SK-N-SH (cell line): ENCODE measurements around the gene C12orf75. TPM values are rescaled to one million over a fixed set of nuclear protein-coding genes. Genes with fewer than 3 reads are reported as not detected.
"Not testable (repeated sequence)": the region's sequence is repeated elsewhere in the genome, so short reads cannot be mapped to it uniquely, and the experiment has no call there.

Experiments used
- CTCF ChIA-PET: fragments of 300-600, 350-600 bp; formaldehyde crosslinking; extraction: SDS; loops from one replicate; lab custom pipeline; 2021; lab: Yijun Ruan, JAX
- POLR2A ChIA-PET: fragments of 350-600 bp; sonication (Branson Sonifier 250); formaldehyde crosslinking; extraction: SDS; loops from one replicate; lab custom pipeline; 2020; ENCODE audit warnings: antibody characterized with exemption, inconsistent platforms; lab: Yijun Ruan, JAX
- DNase-seq: peaks from one replicate; pipeline ENCODE4 v3.0.0; 2012
- H2AFZ ChIP-seq: fragments of 200-600 bp; sonication (generic); 2 replicates; pipeline ENCODE4 v1.8.1; 2016; ENCODE audit warnings: antibody characterized with exemption, mild to moderate bottlenecking, low read depth
- H3F3A ChIP-seq: fragments of 200-600 bp; sonication (generic); replicated peaks from 2 replicates; pipeline ENCODE3; 2016; ENCODE audit warnings: antibody characterized with exemption, mild to moderate bottlenecking; ENCODE audit not compliant: insufficient read depth
- H3K27ac ChIP-seq, 2 experiments: fragments of 200-500 bp in 1 of 2; fragments of 200-600 bp in 1 of 2; sonication (Bioruptor generic) in 1 of 2; sonication (generic), shearing (Covaris generic) in 1 of 2; 2 replicates each; pipeline versions ENCODE4 v1.5.1 to v1.6.1; 2014 to 2016; ENCODE audit warnings: low read depth in 2 of 2, inconsistent platforms in 1 of 2, low read length in 1 of 2, mild to moderate bottlenecking in 1 of 2, mixed read lengths in 1 of 2
- H3K27me3 ChIP-seq: fragments of 200-600 bp; sonication (generic), shearing (Covaris generic); 2 replicates; pipeline ENCODE4 v1.6.1; 2016; ENCODE audit warnings: mixed run types; ENCODE audit not compliant: insufficient read depth
- H3K36me3 ChIP-seq, 2 experiments: fragments of 200-500 bp in 1 of 2; fragments of 200-600 bp in 1 of 2; sonication (Bioruptor generic) in 1 of 2; sonication (generic) in 1 of 2; replicated peaks in 1 of 2; 2 replicates each; pipeline versions ENCODE3 to v1.5.1; 2014 to 2016; ENCODE audit warnings: low read length in 1 of 2, mild to moderate bottlenecking in 1 of 2; ENCODE audit not compliant: insufficient read depth in 2 of 2, control insufficient read depth in 1 of 2
- H3K4me1 ChIP-seq, 2 experiments: fragments of 200-500 bp in 1 of 2; fragments of 200-600 bp in 1 of 2; sonication (Bioruptor generic) in 1 of 2; sonication (generic), shearing (Covaris generic) in 1 of 2; 2 replicates each; pipeline versions ENCODE4 v1.5.1 to v1.6.1; 2014 to 2016; ENCODE audit warnings: low read depth in 1 of 2, low read length in 1 of 2, mixed run types in 1 of 2; ENCODE audit not compliant: insufficient read depth in 2 of 2, control insufficient read depth in 1 of 2
- H3K4me2 ChIP-seq: fragments of 200-600 bp; sonication (generic), shearing (Covaris generic); 2 replicates; pipeline ENCODE4 v1.6.1; 2017; ENCODE audit warnings: mixed run types
- H3K4me3 ChIP-seq, 2 experiments: fragments of 200-500 bp in 1 of 2; fragments of 200-600 bp in 1 of 2; sonication (Bioruptor generic) in 1 of 2; sonication (generic), shearing (Covaris generic) in 1 of 2; 2 replicates each; pipeline versions ENCODE4 v1.5.1 to v1.8.1; 2014 to 2016; ENCODE audit warnings: low read depth in 2 of 2, inconsistent platforms in 1 of 2, low read length in 1 of 2, mild to moderate bottlenecking in 1 of 2, mixed read lengths in 1 of 2, moderate library complexity in 1 of 2
- H3K79me2 ChIP-seq: fragments of 200-600 bp; sonication (generic); 2 replicates; pipeline ENCODE4 v1.8.1; 2017; ENCODE audit warnings: mild to moderate bottlenecking; ENCODE audit not compliant: insufficient read depth
- H3K9ac ChIP-seq: fragments of 200-600 bp; sonication (generic); 2 replicates; pipeline ENCODE4 v1.6.1; 2017; ENCODE audit warnings: mixed run types
- H3K9me2 ChIP-seq: fragments of 200-600 bp; sonication (generic); 2 replicates; pipeline ENCODE4 v1.6.1; 2017; ENCODE audit warnings: mixed run types
- H3K9me3 ChIP-seq: fragments of 200-600 bp; sonication (generic); 2 replicates; pipeline ENCODE4 v1.6.1; 2017; ENCODE audit warnings: mixed run types, mild to moderate bottlenecking, moderate library complexity
- H4K20me1 ChIP-seq: fragments of 200-600 bp; sonication (generic); 2 replicates; pipeline ENCODE4 v1.6.1; 2017; ENCODE audit warnings: mild to moderate bottlenecking, mixed run types; ENCODE audit not compliant: insufficient read depth
- MXI1 ChIP-seq: IDR thresholded peaks from 2 replicates; pipeline ENCODE4 v1.6.1; 2012; ENCODE audit warnings: mild to moderate bottlenecking, low read depth, low read length, improper control_type of control experiment
- NFIC ChIP-seq: IDR thresholded peaks from 2 replicates; pipeline ENCODE4 v1.4.0; 2012; ENCODE audit warnings: borderline replicate concordance
- POLR2AphosphoS5 ChIP-seq: IDR thresholded peaks from 2 replicates; pipeline ENCODE4 v1.6.1; 2012; ENCODE audit warnings: low read depth, low read length
- RAD21 ChIP-seq: IDR thresholded peaks from 2 replicates; pipeline ENCODE4 v1.6.1; 2012; ENCODE audit warnings: mild to moderate bottlenecking, low read length
- RXRA ChIP-seq: IDR thresholded peaks from 2 replicates; pipeline ENCODE4 v1.4.0; 2012; ENCODE audit warnings: low read depth, mild to moderate bottlenecking, borderline replicate concordance
- SIN3A ChIP-seq: IDR thresholded peaks from 2 replicates; pipeline ENCODE4 v1.6.1; 2012; ENCODE audit warnings: low read depth, mild to moderate bottlenecking, low read length, moderate library complexity, borderline replicate concordance
- SMC3 ChIP-seq: IDR thresholded peaks from 2 replicates; pipeline ENCODE4 v1.6.1; 2012; ENCODE audit warnings: low read depth, low read length, improper control_type of control experiment
- TAF1 ChIP-seq: IDR thresholded peaks from 2 replicates; pipeline ENCODE4 v1.6.1; 2012; ENCODE audit warnings: low read depth, mild to moderate bottlenecking, low read length, moderate library complexity, borderline replicate concordance
- TEAD4 ChIP-seq: IDR thresholded peaks from 2 replicates; pipeline ENCODE4 v1.4.0; 2012; ENCODE audit warnings: mild to moderate bottlenecking, borderline replicate concordance; ENCODE audit not compliant: insufficient read depth
- YY1 ChIP-seq: IDR thresholded peaks from 2 replicates; pipeline ENCODE4 v1.4.0; 2012; ENCODE audit warnings: low read depth, mild to moderate bottlenecking
- WGBS: methylation state at CpG from one replicate; pipeline ENCODE4 v1.1.6; 2017; ENCODE audit warnings: low lambda C conversion rate; 5-methylcytosine and 5-hydroxymethylcytosine counted together
- polyA plus RNA-seq, 3 experiments: library from polyadenylated mRNA; depleted of rRNA; stranded (reverse); fragments of >200 nt; gene quantifications; 2 replicates each; pipeline ENCODE4 v1.2.3, GENCODE V29; 2012
- TF ChIP-seq, protein P1 (sequence below): fragments of 150-350 bp; IDR thresholded peaks from 2 replicates; pipeline ENCODE4 v1.6.1; 2016; ENCODE audit warnings: mild to moderate bottlenecking, low read depth, low read length
- TF ChIP-seq, protein P2 (sequence below): IDR thresholded peaks from 2 replicates; pipeline ENCODE4; 2012
- TF ChIP-seq, protein P3 (sequence below): IDR thresholded peaks from 2 replicates; pipeline ENCODE4 v1.4.0; 2012; ENCODE audit warnings: low read depth

Gene C12orf75
- polyA plus RNA-seq, 1 of the 3 experiments (the other 2 are of a cell fraction), result 221 TPM

DNA sequence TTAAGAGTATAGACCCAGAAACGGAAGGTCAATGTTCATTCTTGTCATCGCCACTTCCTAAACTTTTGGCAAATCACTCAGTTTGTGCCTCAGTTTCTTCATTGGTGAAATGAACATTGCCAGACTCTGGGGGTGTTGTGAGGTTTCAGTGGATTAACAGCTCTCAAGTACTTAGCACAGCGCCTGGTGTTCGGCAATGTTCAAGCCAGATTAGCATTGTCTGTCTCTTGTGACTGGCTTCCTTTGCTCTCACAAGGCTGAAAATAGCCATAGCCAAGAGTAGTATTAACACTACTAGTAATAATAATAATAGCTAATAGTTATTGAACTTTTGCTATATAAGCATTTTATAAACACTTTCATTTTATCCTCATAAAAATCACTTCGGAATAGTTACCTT lies 71.9 kb downstream of the C12orf75 start:
- no peaks in the 10 kb centered on the region for H3K4me1 ChIP-seq
- H3K27me3 ChIP-seq, result no peaks in the 10 kb centered on the region
- peaks cover 0 to 57% of the 10 kb centered on the region in 2 experiments for H3K36me3 ChIP-seq
- peaks cover 6% of the 10 kb centered on the region for H3F3A ChIP-seq
- H3K4me3 ChIP-seq, result no peak overlapping the region
- DNase-seq, result no peak
- ChIA-PET POLR2A (no interaction called here), CTCF (interaction anchor here (1.0 to 1.2 kb wide), 2 partner anchors 19 to 733 kb away, joined by 3 read pairs; no protein-coding TSS in a partner anchor)
- H3K9me2 ChIP-seq, result no peaks in the 10 kb centered on the region
- no peak overlapping the region for H3K4me2 ChIP-seq
- no peaks in the 10 kb centered on the region for H4K20me1 ChIP-seq
- H3K27ac ChIP-seq, result no peak overlapping the region
- H3K79me2 ChIP-seq, result no peaks in the 10 kb centered on the region
- no peak overlapping the region for H2AFZ ChIP-seq
- H3K9ac ChIP-seq, result no peak overlapping the region
- TF ChIP-seq RAD21 (no peak), TEAD4 (no peak), RXRA (no peak), YY1 (no peak), SIN3A (no peak), TAF1 (no peak), SMC3 (no peak), NFIC (no peak), MXI1 (no peak)
- TF ChIP-seq, protein P1, sequence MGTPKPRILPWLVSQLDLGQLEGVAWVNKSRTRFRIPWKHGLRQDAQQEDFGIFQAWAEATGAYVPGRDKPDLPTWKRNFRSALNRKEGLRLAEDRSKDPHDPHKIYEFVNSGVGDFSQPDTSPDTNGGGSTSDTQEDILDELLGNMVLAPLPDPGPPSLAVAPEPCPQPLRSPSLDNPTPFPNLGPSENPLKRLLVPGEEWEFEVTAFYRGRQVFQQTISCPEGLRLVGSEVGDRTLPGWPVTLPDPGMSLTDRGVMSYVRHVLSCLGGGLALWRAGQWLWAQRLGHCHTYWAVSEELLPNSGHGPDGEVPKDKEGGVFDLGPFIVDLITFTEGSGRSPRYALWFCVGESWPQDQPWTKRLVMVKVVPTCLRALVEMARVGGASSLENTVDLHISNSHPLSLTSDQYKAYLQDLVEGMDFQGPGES, result no peak
- TF ChIP-seq, protein P2, sequence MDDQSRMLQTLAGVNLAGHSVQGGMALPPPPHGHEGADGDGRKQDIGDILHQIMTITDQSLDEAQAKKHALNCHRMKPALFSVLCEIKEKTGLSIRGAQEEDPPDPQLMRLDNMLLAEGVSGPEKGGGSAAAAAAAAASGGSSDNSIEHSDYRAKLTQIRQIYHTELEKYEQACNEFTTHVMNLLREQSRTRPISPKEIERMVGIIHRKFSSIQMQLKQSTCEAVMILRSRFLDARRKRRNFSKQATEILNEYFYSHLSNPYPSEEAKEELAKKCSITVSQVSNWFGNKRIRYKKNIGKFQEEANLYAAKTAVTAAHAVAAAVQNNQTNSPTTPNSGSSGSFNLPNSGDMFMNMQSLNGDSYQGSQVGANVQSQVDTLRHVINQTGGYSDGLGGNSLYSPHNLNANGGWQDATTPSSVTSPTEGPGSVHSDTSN, result no peak
- TF ChIP-seq, protein P3, sequence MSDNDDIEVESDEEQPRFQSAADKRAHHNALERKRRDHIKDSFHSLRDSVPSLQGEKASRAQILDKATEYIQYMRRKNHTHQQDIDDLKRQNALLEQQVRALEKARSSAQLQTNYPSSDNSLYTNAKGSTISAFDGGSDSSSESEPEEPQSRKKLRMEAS, result no peak
- WGBS, result 94% methylated on average over 5 of the region's 5 CpGs
- H3K9me3 ChIP-seq, result no peaks in the 10 kb centered on the region

DNA sequence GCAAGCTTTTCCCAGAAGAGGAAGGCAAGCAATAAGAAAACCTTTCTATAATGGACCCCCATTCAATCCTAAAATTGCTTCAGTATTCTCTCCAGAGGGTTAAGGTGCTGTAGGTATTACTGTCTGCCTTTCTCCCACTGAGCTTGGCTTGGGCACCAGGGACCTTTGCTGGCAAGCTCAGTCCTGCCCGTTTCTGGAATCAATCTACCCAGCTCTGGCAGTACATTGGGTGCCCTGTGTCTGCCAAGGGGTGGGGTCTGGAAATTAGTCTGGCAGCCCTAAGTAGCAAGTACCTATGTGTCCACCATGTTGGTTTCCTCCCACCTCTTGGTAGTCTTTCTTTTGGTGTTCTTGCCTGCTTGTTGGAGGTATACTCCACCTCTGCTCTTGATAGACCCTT lies 72.6 kb downstream of the C12orf75 start:
- CTCF ChIA-PET, result interaction anchor here (1.0 to 1.2 kb wide), 2 partner anchors 18 to 20 kb away, joined by 3 read pairs; no protein-coding TSS in a partner anchor
- no peak overlapping the region for H2AFZ ChIP-seq
- H3F3A ChIP-seq, result peaks cover 6% of the 10 kb centered on the region
- H3K36me3 ChIP-seq, result peaks cover 0 to 50% of the 10 kb centered on the region in 2 experiments
- no peak overlapping the region for H3K9ac ChIP-seq
- no peaks in the 10 kb centered on the region for H4K20me1 ChIP-seq
- H3K79me2 ChIP-seq, result no peaks in the 10 kb centered on the region
- H3K9me3 ChIP-seq, result no peaks in the 10 kb centered on the region
- H3K4me1 ChIP-seq, result no peaks in the 10 kb centered on the region
- no peak overlapping the region for H3K4me3 ChIP-seq
- no peaks in the 10 kb centered on the region for H3K27me3 ChIP-seq
- H3K27ac ChIP-seq, result no peak overlapping the region
- H3K9me2 ChIP-seq, result no peaks in the 10 kb centered on the region
- DNase-seq, result no peak
- no peak for TF ChIP-seq POLR2AphosphoS5
- POLR2A ChIA-PET, result no interaction called here
- WGBS, result 67% methylated on average over 1 of the region's 1 CpG
- H3K4me2 ChIP-seq, result no peak overlapping the region

DNA sequence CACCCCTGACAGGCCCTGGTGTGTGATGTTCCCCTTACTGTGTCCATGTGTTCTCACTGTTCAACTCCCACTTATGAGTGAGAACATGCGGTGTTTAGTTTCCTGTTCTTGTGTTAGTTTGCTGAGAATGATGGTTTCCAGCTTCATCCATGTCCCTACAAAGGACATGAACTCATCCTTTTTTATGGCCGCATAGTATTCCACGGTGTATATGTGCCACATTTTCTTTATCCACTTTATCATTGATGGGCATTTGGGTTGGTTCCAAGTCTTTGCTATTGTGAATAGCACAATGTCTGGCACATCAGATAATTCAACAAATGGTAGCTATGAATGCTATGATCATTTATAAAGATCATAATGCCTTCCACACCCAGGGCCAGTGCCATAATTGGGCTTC lies 73.6 kb downstream of the C12orf75 start:
- 98% methylated on average over 3 of the region's 3 CpGs for WGBS
- H2AFZ ChIP-seq, DNase-seq, H4K20me1 ChIP-seq, H3K4me1 ChIP-seq, H3K27me3 ChIP-seq, H3K4me3 ChIP-seq, H3K4me2 ChIP-seq, H3K9me3 ChIP-seq, H3K9me2 ChIP-seq, H3K27ac ChIP-seq, H3K9ac ChIP-seq, POLR2A ChIA-PET, H3F3A ChIP-seq, H3K79me2 ChIP-seq: not testable (repeated sequence)
- CTCF ChIA-PET, result interaction anchor here (0.9 to 1.2 kb wide), 2 partner anchors 16 to 37 kb away, joined by 3 to 5 read pairs; no protein-coding TSS in a partner anchor
- H3K36me3 ChIP-seq, result peaks cover 0 to 45% of the 10 kb centered on the region in 2 experiments
